ENCODE results near the gene CAPZB. TPM values are rescaled to one million over a fixed set of nuclear protein-coding genes. Genes with fewer than 3 reads are reported as not detected.

Gene CAPZB
- total RNA-seq, 4 donors from 2014 or later = 84.2 to 119 (median 102) TPM

DNA sequence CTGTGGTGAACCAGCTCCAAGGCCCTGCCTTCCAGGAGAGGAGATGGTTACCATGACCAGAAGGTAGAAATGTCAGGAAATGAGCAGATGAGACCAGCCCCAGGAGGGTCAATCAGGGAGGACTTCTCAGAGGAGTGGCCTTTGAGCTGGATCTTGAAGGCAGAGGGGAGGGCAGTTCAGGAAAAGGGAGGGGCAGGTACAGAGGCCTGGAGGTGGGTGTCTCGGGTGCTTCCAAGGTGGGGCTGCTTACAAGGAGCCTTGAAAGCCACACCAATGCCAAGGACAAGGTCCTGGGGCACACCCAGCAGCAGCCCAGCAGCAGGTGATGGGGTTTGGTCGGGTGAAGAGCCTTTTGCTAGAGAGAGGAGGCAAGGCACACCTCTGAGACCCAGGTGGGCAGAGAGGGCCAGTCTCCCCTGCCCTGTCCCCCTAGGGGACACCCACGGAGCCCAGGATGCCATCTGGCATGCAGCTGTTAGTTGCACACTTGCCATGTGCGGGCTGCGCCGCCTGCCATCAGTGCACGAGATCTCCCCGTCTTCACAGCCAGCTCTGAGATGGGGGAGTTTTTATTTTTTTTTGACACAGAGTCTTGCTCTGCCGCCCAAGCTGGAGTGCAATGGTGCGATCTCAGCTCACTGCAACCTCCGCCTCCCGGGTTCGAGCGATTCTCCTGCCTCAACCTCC is 154.7 kb downstream of the CAPZB start:
- no peak for TF ChIP-seq CTCF (IDR thresholded peaks at IDR 0.05; ENCODE audit: low read depth)

DNA sequence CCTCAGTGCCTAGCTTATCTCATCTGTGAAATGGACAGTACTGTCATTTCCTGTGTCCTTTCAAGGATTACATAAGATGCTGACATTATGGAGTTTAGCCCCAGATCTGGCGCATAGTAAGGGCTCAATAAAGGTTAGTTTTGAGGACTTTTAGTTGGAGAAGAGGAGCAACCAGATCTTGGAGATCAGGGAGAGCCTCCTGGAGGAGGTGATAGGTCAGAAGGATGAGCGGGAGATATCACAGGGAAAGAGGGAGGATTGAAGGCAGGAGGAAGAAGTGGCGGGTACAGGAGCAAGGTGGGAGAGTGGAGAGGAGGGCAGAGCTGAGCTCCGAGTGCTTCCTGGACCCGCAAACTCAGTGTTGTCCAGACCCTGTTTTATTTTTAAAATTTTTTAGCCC is 155.7 kb downstream of the CAPZB start:
- TF ChIP-seq CTCF (IDR thresholded peaks at IDR 0.05; ENCODE audit: low read depth) = no peak

- TF ChIP-seq CTCF (IDR thresholded peaks at IDR 0.05; ENCODE audit: low read depth) = no peak
Observed at GRCh38 chr1:19329188-19329587, 156.2 kb downstream of the CAPZB start.

DNA sequence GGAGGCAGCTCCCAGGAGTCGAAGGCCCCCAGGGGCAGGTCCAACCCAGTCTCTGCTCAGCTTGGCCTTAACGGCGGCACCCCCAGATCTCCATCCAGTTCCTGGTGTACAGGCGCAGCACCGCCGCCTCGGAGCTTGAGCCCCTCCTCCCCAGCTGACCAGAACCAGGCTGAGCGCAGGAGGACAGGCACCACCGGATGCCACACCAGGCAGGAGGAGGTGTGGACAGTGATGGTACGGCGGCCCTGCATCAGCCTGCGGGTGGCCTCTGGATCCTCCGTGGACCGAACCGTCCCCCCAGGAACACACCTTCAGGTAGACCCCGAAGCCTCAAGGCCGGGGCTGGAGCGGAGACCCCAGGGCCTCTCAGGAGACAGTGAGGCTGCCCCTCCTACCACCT is 156.9 kb downstream of the CAPZB start:
- no peak for TF ChIP-seq CTCF (IDR thresholded peaks at IDR 0.05; ENCODE audit: low read depth)

- TF ChIP-seq CTCF (IDR thresholded peaks at IDR 0.05; ENCODE audit: low read depth) = no peak
Observed at GRCh38 chr1:19327736-19328135, 157.6 kb downstream of the CAPZB start.

GRCh38 chr1:19327301-19327700 is 158.0 kb downstream of the CAPZB start:
- TF ChIP-seq CTCF (IDR thresholded peaks at IDR 0.05; ENCODE audit: low read depth) = no peak

DNA sequence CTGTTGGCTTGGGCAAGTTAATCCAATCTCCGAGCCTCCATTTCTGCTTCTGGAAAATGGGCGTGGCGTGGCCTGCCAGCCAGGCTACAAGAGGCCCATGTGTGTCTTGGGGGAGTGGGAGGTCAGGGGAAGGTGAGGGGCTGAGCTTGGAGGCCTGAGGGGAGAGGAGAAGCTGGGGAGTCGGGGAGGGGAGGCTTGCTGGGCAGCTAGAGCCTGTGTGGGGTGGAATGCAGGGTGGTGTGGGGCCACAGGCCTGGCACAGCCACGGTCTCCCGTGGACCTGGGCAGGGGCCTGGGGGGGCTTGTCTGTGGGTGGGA is 158.6 kb downstream of the CAPZB start:
- TF ChIP-seq CTCF (IDR thresholded peaks at IDR 0.05; ENCODE audit: low read depth) = no peak

All from subcutaneous adipose tissue (tissue), 4 donors.